Measurements from ENCODE around the gene GABARAP. TPM values are rescaled to one million over a fixed set of nuclear protein-coding genes. Genes with fewer than 3 reads are reported as not detected.
A peak's percentile ranks its signal among the peaks of the same experiment; 100 is the strongest.

GABARAP gene
- total RNA-seq, 1 experiment from 2014 or later, result 228 TPM

GRCh38 chr17:7240375-7240774 lies 1.9 kb downstream of the GABARAP start:
- no peak for TF ChIP-seq CDX4 (CRISPR knock-in tag; IDR thresholded peaks at IDR 0.05; ENCODE audit: borderline replicate concordance)
- no peak for TF ChIP-seq ZNF532 (CRISPR knock-in tag; IDR thresholded peaks at IDR 0.05; ENCODE audit: borderline replicate concordance)
- no peak for TF ChIP-seq CREM (CRISPR knock-in tag; IDR thresholded peaks at IDR 0.05)
- CTCF ChIA-PET, result interaction anchor here (0.5 to 2.3 kb wide), 2 partner anchors 26 to 477 kb away, joined by 5 to 10 read pairs; no protein-coding TSS in a partner anchor
- H3K27me3 Mint-ChIP-seq (ENCODE audit: low read depth), result no peaks in the 10 kb centered on the region

GRCh38 chr17:7239091-7240027 lies 2.9 kb downstream of the GABARAP start, which contains the start of gene PHF23:
Gene PHF23 (minus strand): TSS chr17:7239457. CDS start chr17:7239279, 178 bp downstream.
- ATAC-seq, result peak; percentile 73
- H3K4me1 Mint-ChIP-seq, result peaks cover 39% of the 10 kb centered on the region
- peak; percentile 99 for DNase-seq (ENCODE audit: low spot score)
- TF ChIP-seq FOXP4 (CRISPR knock-in tag; IDR thresholded peaks at IDR 0.05) (no peak), CDX4 (CRISPR knock-in tag; IDR thresholded peaks at IDR 0.05; ENCODE audit: borderline replicate concordance) (no peak), AR (CRISPR knock-in tag; IDR thresholded peaks at IDR 0.05) (no peak), MLX (CRISPR knock-in tag; IDR thresholded peaks at IDR 0.05) (no peak), PRDM15 (CRISPR knock-in tag; IDR thresholded peaks at IDR 0.05) (no peak), ATF3 (CRISPR knock-in tag; conservative IDR thresholded peaks at IDR 0.05) (no peak), ZBTB21 (CRISPR knock-in tag; IDR thresholded peaks at IDR 0.05; ENCODE audit: borderline replicate concordance) (no peak), NR2C2 (CRISPR knock-in tag; IDR thresholded peaks at IDR 0.05) (no peak), TCF7 (CRISPR knock-in tag; IDR thresholded peaks at IDR 0.05; ENCODE audit: low read depth) (no peak), MXD4 (CRISPR knock-in tag; IDR thresholded peaks at IDR 0.05; ENCODE audit: borderline replicate concordance) (no peak), ESRRA (CRISPR knock-in tag; IDR thresholded peaks at IDR 0.05; ENCODE audit: borderline replicate concordance) (no peak), FOXP1 (CRISPR knock-in tag; IDR thresholded peaks at IDR 0.05; ENCODE audit: borderline replicate concordance) (no peak), GABPB1 (CRISPR knock-in tag; IDR thresholded peaks at IDR 0.05) (peak; percentile 71)

More at GRCh38 chr17:7240375-7240774, 1.9 kb downstream of the GABARAP start:
- POLR2A ChIA-PET, result interaction anchor here (1.6 kb wide), 1 partner anchor 11 kb away, joined by 5 read pairs; the partner anchor contains the start of genes CTDNEP1 and ELP5
- Mint-ChIP-seq H3K27ac (peak overlapping the region; percentile 89), H3K36me3 (peaks cover 35% of the 10 kb centered on the region), H3K9me3 (no peaks in the 10 kb centered on the region), H3K4me1 (peaks cover 33% of the 10 kb centered on the region), H3K4me3 (peak overlapping the region; percentile 90)
- no peak for ATAC-seq
- no peak for DNase-seq (ENCODE audit: low spot score)

More at GRCh38 chr17:7239091-7240027, 2.9 kb downstream of the GABARAP start, which contains the start of gene PHF23:
- CTCF ChIA-PET, result interaction anchor here (0.6 to 6.0 kb wide), 7 partner anchors 8 to 62 kb away, joined by 4 to 36 read pairs (median 6); partner anchors contain the start of genes ACADVL and DLG4
- Mint-ChIP-seq H3K27me3 (ENCODE audit: low read depth) (no peaks in the 10 kb centered on the region), H3K9me3 (no peaks in the 10 kb centered on the region), H3K36me3 (peaks cover 35% of the 10 kb centered on the region), H3K4me3 (peak within 1 kb of the TSS; percentile 95), H3K27ac (peak within 1 kb of the TSS; percentile 93)
- POLR2A ChIA-PET, result interaction anchor here (0.7 to 1.8 kb wide), 5 partner anchors 12 to 90 kb away, joined by 3 to 8 read pairs (median 4); partner anchors contain the start of genes ACADVL, CTDNEP1, ELP5 and NEURL4

All from WTC11 (cell line).